ENCODE results near the gene PDSS1. TPM values are rescaled to one million over a fixed set of nuclear protein-coding genes. Genes with fewer than 3 reads are reported as not detected.

Gene PDSS1
- total and polyA plus RNA-seq, 4 donors, result 8.3 to 16.8 (median 10.6) TPM

- TF ChIP-seq CTCF (IDR thresholded peaks at IDR 0.05; ENCODE audit: control extremely low read depth, extremely low read depth), result no peak
- Histone ChIP-seq H3K9ac (ENCODE audit: insufficient read depth in 1 of 2, low read length in 2 of 2) (no peak overlapping the region), H3K27me3 (ENCODE audit: control insufficient read depth in 3 of 3, insufficient read depth in 3 of 3, low read length in 2 of 3) (no peaks in the 10 kb centered on the region), H3K27ac (ENCODE audit: low read depth in 1 of 2, low read length in 1 of 2) (no peak overlapping the region), H3K4me3 (no peak overlapping the region), H3K36me3 (ENCODE audit: control insufficient read depth in 4 of 4, insufficient read depth in 4 of 4, low read length in 4 of 4) (peaks cover 7 to 22% (median 11%) of the 10 kb centered on the region in 4 donors), H3K9me3 (ENCODE audit: control insufficient read depth in 4 of 4, insufficient read depth in 3 of 4, low read length in 3 of 4) (no peaks in the 10 kb centered on the region), H3K4me1 (ENCODE audit: control insufficient read depth in 5 of 5, insufficient read depth in 5 of 5, low read length in 5 of 5) (no peaks in the 10 kb centered on the region)
- no peak for ATAC-seq (ENCODE audit: insufficient read depth, low FRiP score)
- 97 to 100% methylated on average over 1 of the region's 1 CpG for whole genome bisulfite sequencing, 2 donors
- DNase-seq, result no peak
Measured at GRCh38 chr10:26714415-26715136, 17.1 kb downstream of the PDSS1 start.

GRCh38 chr10:26715137-26715487 is 17.6 kb downstream of the PDSS1 start:
- DNase-seq (no peak), ATAC-seq (ENCODE audit: insufficient read depth, low FRiP score) (no peak)
- Histone ChIP-seq H3K4me3 (no peak overlapping the region), H3K27ac (ENCODE audit: low read depth in 1 of 2, low read length in 1 of 2) (no peak overlapping the region), H3K9me3 (ENCODE audit: control insufficient read depth in 4 of 4, insufficient read depth in 3 of 4, low read length in 3 of 4) (no peaks in the 10 kb centered on the region), H3K9ac (ENCODE audit: insufficient read depth in 1 of 2, low read length in 2 of 2) (no peak overlapping the region), H3K4me1 (ENCODE audit: control insufficient read depth in 5 of 5, insufficient read depth in 5 of 5, low read length in 5 of 5) (no peaks in the 10 kb centered on the region), H3K36me3 (ENCODE audit: control insufficient read depth in 4 of 4, insufficient read depth in 4 of 4, low read length in 4 of 4) (peaks cover 7 to 25% (median 10%) of the 10 kb centered on the region in 4 donors), H3K27me3 (ENCODE audit: control insufficient read depth in 3 of 3, insufficient read depth in 3 of 3, low read length in 2 of 3) (no peaks in the 10 kb centered on the region)
- TF ChIP-seq CTCF (IDR thresholded peaks at IDR 0.05; ENCODE audit: control extremely low read depth, extremely low read depth), result no peak
- WGBS, 2 donors, result 93 to 96% methylated on average over 2 of the region's 2 CpGs

GRCh38 chr10:26717476-26717875 is 20.0 kb downstream of the PDSS1 start:
- H3K27ac ChIP-seq (ENCODE audit: low read depth in 1 of 2, low read length in 1 of 2), result no peak overlapping the region
- no peak for TF ChIP-seq CTCF (IDR thresholded peaks at IDR 0.05; ENCODE audit: control extremely low read depth, extremely low read depth)
- no peaks in the 10 kb centered on the region for H3K4me1 ChIP-seq (ENCODE audit: control insufficient read depth in 5 of 5, insufficient read depth in 5 of 5, low read length in 5 of 5)
- H3K9ac ChIP-seq (ENCODE audit: insufficient read depth in 1 of 2, low read length in 2 of 2), result no peak overlapping the region
- H3K36me3 ChIP-seq (ENCODE audit: control insufficient read depth in 4 of 4, insufficient read depth in 4 of 4, low read length in 4 of 4), result peaks cover 8 to 26% (median 11%) of the 10 kb centered on the region in 4 donors
- H3K9me3 ChIP-seq (ENCODE audit: control insufficient read depth in 4 of 4, insufficient read depth in 3 of 4, low read length in 3 of 4), result no peaks in the 10 kb centered on the region
- no peaks in the 10 kb centered on the region for H3K27me3 ChIP-seq (ENCODE audit: control insufficient read depth in 3 of 3, insufficient read depth in 3 of 3, low read length in 2 of 3)
- no peak for ATAC-seq (ENCODE audit: insufficient read depth, low FRiP score)
- 81 to 96% methylated on average over 7 of the region's 7 CpGs for WGBS, 2 donors
- no peak for DNase-seq
- H3K4me3 ChIP-seq, result no peak overlapping the region

GRCh38 chr10:26721561-26721960 is 24.1 kb downstream of the PDSS1 start:
- Histone ChIP-seq H3K9ac (ENCODE audit: insufficient read depth in 1 of 2, low read length in 2 of 2) (no peak overlapping the region), H3K9me3 (ENCODE audit: control insufficient read depth in 4 of 4, insufficient read depth in 3 of 4, low read length in 3 of 4) (no peaks in the 10 kb centered on the region), H3K27ac (ENCODE audit: low read depth in 1 of 2, low read length in 1 of 2) (no peak overlapping the region), H3K4me1 (ENCODE audit: control insufficient read depth in 5 of 5, insufficient read depth in 5 of 5, low read length in 5 of 5) (no peaks in the 10 kb centered on the region), H3K36me3 (ENCODE audit: control insufficient read depth in 4 of 4, insufficient read depth in 4 of 4, low read length in 4 of 4) (peaks cover 10 to 24% (median 13%) of the 10 kb centered on the region in 4 donors), H3K27me3 (ENCODE audit: control insufficient read depth in 3 of 3, insufficient read depth in 3 of 3, low read length in 2 of 3) (no peaks in the 10 kb centered on the region), H3K4me3 (no peak overlapping the region)
- ATAC-seq (ENCODE audit: insufficient read depth, low FRiP score), result no peak
- DNase-seq, result no peak
- WGBS, 2 donors, result 88 to 91% methylated on average over 7 of the region's 7 CpGs
- no peak for TF ChIP-seq CTCF (IDR thresholded peaks at IDR 0.05; ENCODE audit: control extremely low read depth, extremely low read depth)
